PFSK-1 (cell line): ENCODE data around the gene SORT1.

Source experiments
- FOXP2 ChIP-seq: optimal IDR thresholded peaks from 2 replicates; pipeline ENCODE3; 2011; ENCODE audit warnings: borderline replicate concordance, control low read depth, inconsistent platforms; ENCODE audit not compliant: insufficient read depth; ENCODE audit errors: extremely low read length, extremely low read depth
- POLR2AphosphoS5 ChIP-seq: IDR thresholded peaks from 2 replicates; pipeline ENCODE4 v1.6.1; 2012; ENCODE audit warnings: low read depth, mild to moderate bottlenecking, control low read depth, low read length, moderate library complexity
- SIN3A ChIP-seq: IDR thresholded peaks from 2 replicates; pipeline ENCODE4 v1.6.1; 2012; ENCODE audit warnings: mild to moderate bottlenecking, low read length, moderate library complexity, borderline replicate concordance; ENCODE audit not compliant: insufficient read depth
- TAF1 ChIP-seq: IDR thresholded peaks from 2 replicates; pipeline ENCODE4 v1.6.1; 2012; ENCODE audit warnings: low read length, control low read depth, borderline replicate concordance; ENCODE audit not compliant: insufficient read depth
- TF ChIP-seq, protein P1 (sequence below), 2 experiments: IDR thresholded peaks; 2 replicates each; pipeline versions ENCODE4 v1.6.1 to v1.8.0; 2011 to 2012; ENCODE audit warnings: low read depth in 2 of 2, low read length in 2 of 2, control low read depth in 1 of 2, inconsistent platforms in 1 of 2, mild to moderate bottlenecking in 1 of 2, moderate library complexity in 1 of 2; ENCODE audit not compliant: insufficient read depth in 1 of 2

SORT1 gene

GRCh38 chr1:109438798-109439297 is 41.1 kb upstream of the SORT1 start:
- peak; percentile 29; the same call in 1 of the 2 replicates for TF ChIP-seq TAF1
- TF ChIP-seq POLR2AphosphoS5 = no peak
- no peak for TF ChIP-seq SIN3A
- no peak for TF ChIP-seq FOXP2
- TF ChIP-seq, protein P1, sequence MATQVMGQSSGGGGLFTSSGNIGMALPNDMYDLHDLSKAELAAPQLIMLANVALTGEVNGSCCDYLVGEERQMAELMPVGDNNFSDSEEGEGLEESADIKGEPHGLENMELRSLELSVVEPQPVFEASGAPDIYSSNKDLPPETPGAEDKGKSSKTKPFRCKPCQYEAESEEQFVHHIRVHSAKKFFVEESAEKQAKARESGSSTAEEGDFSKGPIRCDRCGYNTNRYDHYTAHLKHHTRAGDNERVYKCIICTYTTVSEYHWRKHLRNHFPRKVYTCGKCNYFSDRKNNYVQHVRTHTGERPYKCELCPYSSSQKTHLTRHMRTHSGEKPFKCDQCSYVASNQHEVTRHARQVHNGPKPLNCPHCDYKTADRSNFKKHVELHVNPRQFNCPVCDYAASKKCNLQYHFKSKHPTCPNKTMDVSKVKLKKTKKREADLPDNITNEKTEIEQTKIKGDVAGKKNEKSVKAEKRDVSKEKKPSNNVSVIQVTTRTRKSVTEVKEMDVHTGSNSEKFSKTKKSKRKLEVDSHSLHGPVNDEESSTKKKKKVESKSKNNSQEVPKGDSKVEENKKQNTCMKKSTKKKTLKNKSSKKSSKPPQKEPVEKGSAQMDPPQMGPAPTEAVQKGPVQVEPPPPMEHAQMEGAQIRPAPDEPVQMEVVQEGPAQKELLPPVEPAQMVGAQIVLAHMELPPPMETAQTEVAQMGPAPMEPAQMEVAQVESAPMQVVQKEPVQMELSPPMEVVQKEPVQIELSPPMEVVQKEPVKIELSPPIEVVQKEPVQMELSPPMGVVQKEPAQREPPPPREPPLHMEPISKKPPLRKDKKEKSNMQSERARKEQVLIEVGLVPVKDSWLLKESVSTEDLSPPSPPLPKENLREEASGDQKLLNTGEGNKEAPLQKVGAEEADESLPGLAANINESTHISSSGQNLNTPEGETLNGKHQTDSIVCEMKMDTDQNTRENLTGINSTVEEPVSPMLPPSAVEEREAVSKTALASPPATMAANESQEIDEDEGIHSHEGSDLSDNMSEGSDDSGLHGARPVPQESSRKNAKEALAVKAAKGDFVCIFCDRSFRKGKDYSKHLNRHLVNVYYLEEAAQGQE (IDR thresholded peaks at IDR 0.05; ENCODE audit: insufficient read depth in 1 of 2, low read depth in 2 of 2, low read length in 2 of 2) = no peak

GRCh38 chr1:109434484-109434883 is 36.8 kb upstream of the SORT1 start:
- no peak for TF ChIP-seq SIN3A
- TF ChIP-seq TAF1 = no peak
- TF ChIP-seq FOXP2 = no peak
- TF ChIP-seq POLR2AphosphoS5 = no peak
- TF ChIP-seq, protein P1 (IDR thresholded peaks at IDR 0.05; ENCODE audit: insufficient read depth in 1 of 2, low read depth in 2 of 2, low read length in 2 of 2) = no peak

DNA sequence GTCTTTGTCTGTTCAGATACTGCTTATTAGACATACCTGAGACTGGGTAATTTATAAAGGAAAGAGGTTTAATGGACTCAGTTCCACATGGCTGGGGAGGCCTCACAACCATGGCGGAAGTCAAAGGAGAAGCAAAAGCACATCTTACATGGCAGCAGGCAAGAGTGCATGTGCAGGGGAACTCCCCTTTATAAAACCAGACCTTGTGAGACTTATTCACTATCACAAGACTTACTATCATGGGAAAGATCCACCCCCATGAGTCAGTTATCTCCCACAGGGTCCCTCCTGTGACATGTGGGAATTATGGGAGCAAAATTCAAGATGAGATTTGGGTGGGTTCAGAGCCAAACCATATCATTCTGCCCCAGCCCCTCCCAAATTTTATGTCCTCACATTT is 35.6 kb upstream of the SORT1 start:
- TF ChIP-seq TAF1 (no peak), FOXP2 (no peak), POLR2AphosphoS5 (no peak), SIN3A (no peak)
- TF ChIP-seq, protein P1 (IDR thresholded peaks at IDR 0.05; ENCODE audit: insufficient read depth in 1 of 2, low read depth in 2 of 2, low read length in 2 of 2) = no peak

- TF ChIP-seq, protein P1 (IDR thresholded peaks at IDR 0.05; ENCODE audit: insufficient read depth in 1 of 2, low read depth in 2 of 2, low read length in 2 of 2) = no peak
- no peak for TF ChIP-seq TAF1
- no peak for TF ChIP-seq POLR2AphosphoS5
- TF ChIP-seq SIN3A = no peak
- no peak for TF ChIP-seq FOXP2
Observed at GRCh38 chr1:109432336-109432735, 34.6 kb upstream of the SORT1 start.

DNA sequence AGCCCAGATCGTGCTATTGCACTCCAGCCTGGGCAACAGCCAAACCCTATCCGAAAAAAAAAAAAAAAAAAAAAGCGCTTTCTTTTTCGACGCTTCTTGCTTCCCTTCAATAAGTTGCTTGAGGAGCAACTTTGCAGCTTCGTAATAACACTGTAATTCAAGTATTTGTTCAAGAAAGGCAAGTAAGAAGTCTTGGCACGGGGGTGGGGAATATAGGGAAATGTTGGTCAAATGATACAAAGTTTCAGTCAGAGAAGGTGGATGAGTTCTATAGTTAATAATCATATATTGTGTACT is 29.4 kb upstream of the SORT1 start:
- TF ChIP-seq SIN3A = no peak
